ENCODE results near the gene RSBN1L. TPM values are rescaled to one million over a fixed set of nuclear protein-coding genes. Genes with fewer than 3 reads are reported as not detected.

The RSBN1L gene
- total RNA-seq, 1 donor from 2014 or later: 12.8 TPM

- intact Hi-C loops (cut with DNase I): no loop called here
- Histone ChIP-seq H3K27me3 (no peaks in the 10 kb centered on the region), H3K27ac (peak overlapping the region in 1 of 2 donors; percentile 40), H3K36me3 (peaks cover 0 to 8% of the 10 kb centered on the region in 2 donors), H3K9me3 (peaks cover 12 to 17% of the 10 kb centered on the region in 2 donors), H3K4me3 (no peak overlapping the region), H3K4me1 (peaks cover 0 to 3% of the 10 kb centered on the region in 2 donors)
- DNase-seq (ENCODE audit: low spot score in 2 of 2): no peak
- TF ChIP-seq, protein P1, sequence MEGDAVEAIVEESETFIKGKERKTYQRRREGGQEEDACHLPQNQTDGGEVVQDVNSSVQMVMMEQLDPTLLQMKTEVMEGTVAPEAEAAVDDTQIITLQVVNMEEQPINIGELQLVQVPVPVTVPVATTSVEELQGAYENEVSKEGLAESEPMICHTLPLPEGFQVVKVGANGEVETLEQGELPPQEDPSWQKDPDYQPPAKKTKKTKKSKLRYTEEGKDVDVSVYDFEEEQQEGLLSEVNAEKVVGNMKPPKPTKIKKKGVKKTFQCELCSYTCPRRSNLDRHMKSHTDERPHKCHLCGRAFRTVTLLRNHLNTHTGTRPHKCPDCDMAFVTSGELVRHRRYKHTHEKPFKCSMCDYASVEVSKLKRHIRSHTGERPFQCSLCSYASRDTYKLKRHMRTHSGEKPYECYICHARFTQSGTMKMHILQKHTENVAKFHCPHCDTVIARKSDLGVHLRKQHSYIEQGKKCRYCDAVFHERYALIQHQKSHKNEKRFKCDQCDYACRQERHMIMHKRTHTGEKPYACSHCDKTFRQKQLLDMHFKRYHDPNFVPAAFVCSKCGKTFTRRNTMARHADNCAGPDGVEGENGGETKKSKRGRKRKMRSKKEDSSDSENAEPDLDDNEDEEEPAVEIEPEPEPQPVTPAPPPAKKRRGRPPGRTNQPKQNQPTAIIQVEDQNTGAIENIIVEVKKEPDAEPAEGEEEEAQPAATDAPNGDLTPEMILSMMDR (IDR thresholded peaks at IDR 0.05): no peak
Observed at GRCh38 chr7:77812290-77812685, 116.0 kb downstream of the RSBN1L start.

GRCh38 chr7:77813180-77813579 lies 116.9 kb downstream of the RSBN1L start:
- no peak for DNase-seq (ENCODE audit: low spot score in 2 of 2)
- Histone ChIP-seq H3K9me3 (peaks cover 6 to 13% of the 10 kb centered on the region in 2 donors), H3K36me3 (peaks cover 0 to 11% of the 10 kb centered on the region in 2 donors), H3K27ac (peak overlapping the region in 1 of 2 donors; percentile 40), H3K27me3 (no peaks in the 10 kb centered on the region), H3K4me3 (no peak overlapping the region), H3K4me1 (peaks cover 0 to 3% of the 10 kb centered on the region in 2 donors)
- TF ChIP-seq, protein P1 (IDR thresholded peaks at IDR 0.05): no peak
- intact Hi-C loops (cut with DNase I): no loop called here

GRCh38 chr7:77819021-77819420 lies 122.8 kb downstream of the RSBN1L start:
- Histone ChIP-seq H3K4me3 (no peak overlapping the region), H3K4me1 (peaks cover 0 to 2% of the 10 kb centered on the region in 2 donors), H3K27me3 (no peaks in the 10 kb centered on the region), H3K36me3 (peaks cover 0 to 17% of the 10 kb centered on the region in 2 donors), H3K27ac (no peak overlapping the region), H3K9me3 (peaks cover 16 to 38% of the 10 kb centered on the region in 2 donors)
- TF ChIP-seq, protein P1 (IDR thresholded peaks at IDR 0.05): no peak
- no peak for DNase-seq (ENCODE audit: low spot score in 2 of 2)
- intact Hi-C loops (cut with DNase I): no loop called here

GRCh38 chr7:77820967-77821366 lies 124.7 kb downstream of the RSBN1L start:
- Histone ChIP-seq H3K9me3 (peaks cover 16 to 50% of the 10 kb centered on the region in 2 donors), H3K36me3 (peaks cover 0 to 17% of the 10 kb centered on the region in 2 donors), H3K27me3 (no peaks in the 10 kb centered on the region), H3K27ac (no peak overlapping the region), H3K4me1 (peaks cover 0 to 5% of the 10 kb centered on the region in 2 donors), H3K4me3 (no peak overlapping the region)
- intact Hi-C loops (cut with DNase I): no loop called here
- DNase-seq (ENCODE audit: low spot score in 2 of 2): no peak
- TF ChIP-seq, protein P1 (IDR thresholded peaks at IDR 0.05): no peak

DNA sequence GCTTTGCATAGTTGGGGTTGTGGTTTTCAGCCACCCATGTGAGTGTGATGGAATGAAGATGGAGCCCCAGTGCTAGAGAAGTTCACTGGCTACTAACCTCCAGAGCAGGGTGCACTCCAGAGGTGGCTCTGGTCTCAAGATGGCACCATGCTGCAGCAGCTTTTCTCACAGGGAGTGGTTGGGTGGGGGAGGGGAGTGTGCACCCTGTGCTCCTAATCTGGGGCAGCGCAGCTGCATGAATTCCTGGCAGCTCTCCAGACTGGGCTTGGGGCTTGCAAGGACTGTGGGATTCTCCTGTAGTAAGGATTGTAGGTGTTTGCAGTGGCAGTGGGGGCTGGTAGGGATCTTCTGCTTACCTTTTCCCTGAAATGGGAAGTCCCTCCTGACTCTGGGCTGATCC lies 126.0 kb downstream of the RSBN1L start:
- Histone ChIP-seq H3K27me3 (no peaks in the 10 kb centered on the region), H3K27ac (no peak overlapping the region), H3K36me3 (peaks cover 0 to 9% of the 10 kb centered on the region in 2 donors), H3K9me3 (peaks cover 16 to 54% of the 10 kb centered on the region in 2 donors), H3K4me3 (no peak overlapping the region), H3K4me1 (peaks cover 0 to 5% of the 10 kb centered on the region in 2 donors)
- TF ChIP-seq, protein P1 (IDR thresholded peaks at IDR 0.05): no peak
- DNase-seq (ENCODE audit: low spot score in 2 of 2): no peak
- intact Hi-C loops (cut with DNase I): no loop called here

DNA sequence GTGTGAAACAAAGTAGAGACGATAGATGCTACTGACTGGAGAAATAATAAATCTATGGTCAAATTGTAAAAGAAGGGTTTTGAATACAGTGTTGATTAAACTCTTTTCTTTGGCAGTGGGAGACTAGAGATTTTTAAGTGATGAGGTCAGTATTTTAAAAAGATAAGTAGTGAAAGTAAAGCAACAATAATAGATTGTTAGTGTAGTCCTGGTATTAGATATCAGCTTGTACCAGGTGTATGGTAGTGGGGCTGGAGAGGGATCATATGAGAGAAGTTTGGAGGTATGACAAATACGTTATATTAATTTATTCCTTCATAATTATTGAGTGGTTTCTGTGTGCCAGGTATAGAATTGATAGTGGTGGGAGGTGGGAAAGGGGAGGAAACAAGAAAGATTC lies 127.5 kb downstream of the RSBN1L start:
- no peak overlapping the region for H3K4me3 ChIP-seq
- H3K4me1 ChIP-seq: peaks cover 0 to 5% of the 10 kb centered on the region in 2 donors
- H3K36me3 ChIP-seq: peaks cover 0 to 7% of the 10 kb centered on the region in 2 donors
- H3K27me3 ChIP-seq: no peaks in the 10 kb centered on the region
- TF ChIP-seq, protein P1 (IDR thresholded peaks at IDR 0.05): no peak
- no peak for DNase-seq (ENCODE audit: low spot score in 2 of 2)
- no peak overlapping the region for H3K27ac ChIP-seq
- H3K9me3 ChIP-seq: peaks cover 16 to 44% of the 10 kb centered on the region in 2 donors
- intact Hi-C loops (cut with DNase I): no loop called here

Data from ascending aorta (tissue), 2 donors.